Progenitor cell of endocrine pancreas (in vitro differentiated cells): ENCODE data around the gene CUX1. TPM values are rescaled to one million over a fixed set of nuclear protein-coding genes. Genes with fewer than 3 reads are reported as not detected.
A peak's percentile ranks its signal among the peaks of the same experiment; 100 is the strongest.

ENCODE experiments used
- DNase-seq: peaks from one replicate; pipeline ENCODE4 v3.0.0; 2021; ENCODE audit warnings: low spot score; ENCODE audit not compliant: unreplicated experiment
- H3K27ac Mint-ChIP-seq: 2 replicates; pipeline ENCODE4 v1.8.0; 2021; ENCODE audit warnings: mild to moderate bottlenecking, moderate library complexity, mixed read lengths
- H3K27me3 Mint-ChIP-seq: 2 replicates; pipeline ENCODE4 v1.8.0; 2021; ENCODE audit warnings: mixed read lengths
- H3K36me3 Mint-ChIP-seq: 2 replicates; pipeline ENCODE4 v1.8.0; 2022; ENCODE audit warnings: mixed read lengths; ENCODE audit not compliant: insufficient read depth
- H3K4me1 Mint-ChIP-seq: 2 replicates; pipeline ENCODE4 v1.8.0; 2021; ENCODE audit warnings: low read depth, mixed read lengths
- H3K4me3 Mint-ChIP-seq: 2 replicates; pipeline ENCODE4 v1.8.0; 2021; ENCODE audit warnings: low read depth, mild to moderate bottlenecking, moderate library complexity, mixed read lengths
- H3K9me3 Mint-ChIP-seq: 2 replicates; pipeline ENCODE4 v1.8.0; 2021; ENCODE audit warnings: low read depth, mixed read lengths
- total RNA-seq: library from RNA; stranded (reverse); gene quantifications from 2 replicates; pipeline ENCODE4 v1.2.1, GENCODE V29; 2021
- TF ChIP-seq, protein P1 (sequence below): fragments of 200-600 bp; sonication (generic); IDR thresholded peaks from one replicate; pipeline ENCODE4 v1.5.0; 2021; ENCODE audit warnings: antibody characterized with exemption, mild to moderate bottlenecking; ENCODE audit not compliant: unreplicated experiment

CUX1 gene
- total RNA-seq, 1 donor from 2014 or later: 103 TPM

GRCh38 chr7:102291056-102291915 is 473.9 kb downstream of the CUX1 start:
- H3K27me3 Mint-ChIP-seq: peaks cover 14% of the 10 kb centered on the region
- TF ChIP-seq, protein P1, sequence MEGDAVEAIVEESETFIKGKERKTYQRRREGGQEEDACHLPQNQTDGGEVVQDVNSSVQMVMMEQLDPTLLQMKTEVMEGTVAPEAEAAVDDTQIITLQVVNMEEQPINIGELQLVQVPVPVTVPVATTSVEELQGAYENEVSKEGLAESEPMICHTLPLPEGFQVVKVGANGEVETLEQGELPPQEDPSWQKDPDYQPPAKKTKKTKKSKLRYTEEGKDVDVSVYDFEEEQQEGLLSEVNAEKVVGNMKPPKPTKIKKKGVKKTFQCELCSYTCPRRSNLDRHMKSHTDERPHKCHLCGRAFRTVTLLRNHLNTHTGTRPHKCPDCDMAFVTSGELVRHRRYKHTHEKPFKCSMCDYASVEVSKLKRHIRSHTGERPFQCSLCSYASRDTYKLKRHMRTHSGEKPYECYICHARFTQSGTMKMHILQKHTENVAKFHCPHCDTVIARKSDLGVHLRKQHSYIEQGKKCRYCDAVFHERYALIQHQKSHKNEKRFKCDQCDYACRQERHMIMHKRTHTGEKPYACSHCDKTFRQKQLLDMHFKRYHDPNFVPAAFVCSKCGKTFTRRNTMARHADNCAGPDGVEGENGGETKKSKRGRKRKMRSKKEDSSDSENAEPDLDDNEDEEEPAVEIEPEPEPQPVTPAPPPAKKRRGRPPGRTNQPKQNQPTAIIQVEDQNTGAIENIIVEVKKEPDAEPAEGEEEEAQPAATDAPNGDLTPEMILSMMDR: no peak
- no peak for DNase-seq
- H3K27ac Mint-ChIP-seq: peak overlapping the region; percentile 59
- H3K36me3 Mint-ChIP-seq: no peaks in the 10 kb centered on the region
- no peak overlapping the region for H3K4me3 Mint-ChIP-seq
- peaks cover 11% of the 10 kb centered on the region for H3K4me1 Mint-ChIP-seq
- H3K9me3 Mint-ChIP-seq: no peaks in the 10 kb centered on the region

- Mint-ChIP-seq H3K27ac (no peak overlapping the region), H3K9me3 (no peaks in the 10 kb centered on the region), H3K36me3 (no peaks in the 10 kb centered on the region), H3K4me3 (no peak overlapping the region), H3K4me1 (peaks cover 11% of the 10 kb centered on the region), H3K27me3 (peaks cover 14% of the 10 kb centered on the region)
- TF ChIP-seq, protein P1: no peak
- no peak for DNase-seq
Observed at GRCh38 chr7:102291916-102292267, 474.5 kb downstream of the CUX1 start.

DNA sequence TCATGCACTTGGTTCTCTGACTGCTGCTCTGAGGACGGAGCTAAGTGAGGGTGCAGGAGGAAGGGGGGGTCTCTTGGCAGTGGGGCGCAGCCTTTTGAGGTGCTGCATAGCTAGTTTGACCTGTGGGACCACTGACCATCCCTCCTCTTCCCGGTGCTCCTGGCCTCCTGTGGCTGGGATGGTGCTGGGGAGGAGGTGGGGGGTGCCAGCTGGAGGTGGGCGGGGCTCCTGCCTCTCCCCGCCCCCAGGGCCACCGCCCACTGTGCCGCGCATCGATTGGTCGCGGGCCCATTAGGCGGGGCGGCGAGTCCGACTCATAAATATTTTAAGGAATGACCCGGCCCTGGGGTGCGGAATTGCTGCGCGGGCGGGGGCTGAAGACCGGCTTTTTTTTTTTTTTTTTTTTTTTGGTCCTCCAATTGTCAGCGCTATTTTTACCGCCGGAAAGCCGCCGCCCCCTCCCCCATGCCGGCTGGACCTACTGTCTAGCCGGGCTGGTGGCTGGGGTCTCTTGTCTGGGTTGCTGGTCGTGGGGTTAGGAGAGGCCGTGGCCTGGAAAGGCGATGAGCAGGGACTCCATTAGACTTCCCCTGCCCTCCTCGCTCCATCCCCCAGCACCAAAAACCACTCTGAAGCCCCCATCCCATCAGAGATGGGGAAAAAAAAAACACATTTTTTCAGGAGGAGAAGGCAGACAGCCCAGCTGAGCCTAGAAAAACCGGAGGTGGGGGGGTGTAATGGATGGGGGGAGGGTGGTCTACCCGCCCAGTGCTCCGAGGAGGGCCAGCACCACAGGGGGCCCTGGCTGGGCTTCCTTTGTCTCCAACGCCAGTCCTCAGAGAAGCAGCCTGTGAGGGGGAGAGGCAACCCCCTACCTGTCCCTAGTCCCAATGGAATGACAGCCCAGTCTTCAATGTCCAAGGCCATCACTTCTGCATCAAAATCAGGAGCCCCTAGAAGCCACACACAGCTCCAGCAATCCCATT is 475.7 kb downstream of the CUX1 start:
- no peak overlapping the region for H3K4me3 Mint-ChIP-seq
- no peak for DNase-seq
- H3K36me3 Mint-ChIP-seq: peaks cover 1% of the 10 kb centered on the region
- TF ChIP-seq, protein P1: no peak
- peaks cover 11% of the 10 kb centered on the region for H3K4me1 Mint-ChIP-seq
- no peak overlapping the region for H3K27ac Mint-ChIP-seq
- H3K27me3 Mint-ChIP-seq: peaks cover 16% of the 10 kb centered on the region
- H3K9me3 Mint-ChIP-seq: no peaks in the 10 kb centered on the region

GRCh38 chr7:102294589-102294988 is 477.2 kb downstream of the CUX1 start:
- Mint-ChIP-seq H3K27ac (no peak overlapping the region), H3K36me3 (peaks cover 2% of the 10 kb centered on the region), H3K4me1 (peaks cover 11% of the 10 kb centered on the region), H3K9me3 (no peaks in the 10 kb centered on the region), H3K27me3 (peaks cover 12% of the 10 kb centered on the region), H3K4me3 (no peak overlapping the region)
- no peak for DNase-seq
- TF ChIP-seq, protein P1: no peak
